ENCODE data around the gene OGFR.

The OGFR gene

GRCh38 chr20:62804627-62805154 lies at the start of gene OGFR:
OGFR (plus strand) TSS chr20:62804835; CDS start chr20:62804860, 25 bp downstream.
- peak; percentile 52 for DNase-seq (ENCODE audit: low read depth)
- no peak for TF ChIP-seq CTCF (conservative IDR thresholded peaks at IDR 0.05; ENCODE audit: low read depth, low read length)
- H3K4me3 ChIP-seq (ENCODE audit: low read depth, low read length), result peak within 1 kb of the TSS; percentile 97

GRCh38 chr20:62754991-62755356 lies 49.7 kb upstream of the OGFR start:
- no peak for DNase-seq (ENCODE audit: low read depth)
- no peak for TF ChIP-seq CTCF (conservative IDR thresholded peaks at IDR 0.05; ENCODE audit: low read depth, low read length)
- no peak overlapping the region for H3K4me3 ChIP-seq (ENCODE audit: low read depth, low read length)

GRCh38 chr20:62755817-62756724 lies 48.6 kb upstream of the OGFR start:
- no peak overlapping the region for H3K4me3 ChIP-seq (ENCODE audit: low read depth, low read length)
- no peak for TF ChIP-seq CTCF (conservative IDR thresholded peaks at IDR 0.05; ENCODE audit: low read depth, low read length)
- no peak for DNase-seq (ENCODE audit: low read depth)

GRCh38 chr20:62758226-62758912 lies 46.3 kb upstream of the OGFR start:
- DNase-seq (ENCODE audit: low read depth), result no peak
- no peak overlapping the region for H3K4me3 ChIP-seq (ENCODE audit: low read depth, low read length)
- no peak for TF ChIP-seq CTCF (conservative IDR thresholded peaks at IDR 0.05; ENCODE audit: low read depth, low read length)

GRCh38 chr20:62759981-62760431 lies 44.6 kb upstream of the OGFR start:
- TF ChIP-seq CTCF (conservative IDR thresholded peaks at IDR 0.05; ENCODE audit: low read depth, low read length), result no peak
- H3K4me3 ChIP-seq (ENCODE audit: low read depth, low read length), result no peak overlapping the region
- DNase-seq (ENCODE audit: low read depth), result no peak

- no peak for DNase-seq (ENCODE audit: low read depth)
- H3K4me3 ChIP-seq (ENCODE audit: low read depth, low read length), result no peak overlapping the region
- no peak for TF ChIP-seq CTCF (conservative IDR thresholded peaks at IDR 0.05; ENCODE audit: low read depth, low read length)
These were observed 44.2 kb upstream of the OGFR start for GRCh38 chr20:62760471-62760855.

Measured in choroid plexus epithelial cell (primary cell).